Tracheal epithelial cell (primary cell): Measurements from ENCODE around the gene DEUP1. TPM values are rescaled to one million over a fixed set of nuclear protein-coding genes. Genes with fewer than 3 reads are reported as not detected.

Source experiments
- total RNA-seq: library from RNA; depleted of rRNA; stranded (reverse); fragments of >200 nt; gene quantifications from 2 replicates; pipeline ENCODE4 v1.2.1, GENCODE V29; 2014

The DEUP1 gene, protein sequence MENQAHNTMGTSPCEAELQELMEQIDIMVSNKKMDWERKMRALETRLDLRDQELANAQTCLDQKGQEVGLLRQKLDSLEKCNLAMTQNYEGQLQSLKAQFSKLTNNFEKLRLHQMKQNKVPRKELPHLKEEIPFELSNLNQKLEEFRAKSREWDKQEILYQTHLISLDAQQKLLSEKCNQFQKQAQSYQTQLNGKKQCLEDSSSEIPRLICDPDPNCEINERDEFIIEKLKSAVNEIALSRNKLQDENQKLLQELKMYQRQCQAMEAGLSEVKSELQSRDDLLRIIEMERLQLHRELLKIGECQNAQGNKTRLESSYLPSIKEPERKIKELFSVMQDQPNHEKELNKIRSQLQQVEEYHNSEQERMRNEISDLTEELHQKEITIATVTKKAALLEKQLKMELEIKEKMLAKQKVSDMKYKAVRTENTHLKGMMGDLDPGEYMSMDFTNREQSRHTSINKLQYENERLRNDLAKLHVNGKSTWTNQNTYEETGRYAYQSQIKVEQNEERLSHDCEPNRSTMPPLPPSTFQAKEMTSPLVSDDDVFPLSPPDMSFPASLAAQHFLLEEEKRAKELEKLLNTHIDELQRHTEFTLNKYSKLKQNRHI
- not detected in 2 replicates for total RNA-seq

DNA sequence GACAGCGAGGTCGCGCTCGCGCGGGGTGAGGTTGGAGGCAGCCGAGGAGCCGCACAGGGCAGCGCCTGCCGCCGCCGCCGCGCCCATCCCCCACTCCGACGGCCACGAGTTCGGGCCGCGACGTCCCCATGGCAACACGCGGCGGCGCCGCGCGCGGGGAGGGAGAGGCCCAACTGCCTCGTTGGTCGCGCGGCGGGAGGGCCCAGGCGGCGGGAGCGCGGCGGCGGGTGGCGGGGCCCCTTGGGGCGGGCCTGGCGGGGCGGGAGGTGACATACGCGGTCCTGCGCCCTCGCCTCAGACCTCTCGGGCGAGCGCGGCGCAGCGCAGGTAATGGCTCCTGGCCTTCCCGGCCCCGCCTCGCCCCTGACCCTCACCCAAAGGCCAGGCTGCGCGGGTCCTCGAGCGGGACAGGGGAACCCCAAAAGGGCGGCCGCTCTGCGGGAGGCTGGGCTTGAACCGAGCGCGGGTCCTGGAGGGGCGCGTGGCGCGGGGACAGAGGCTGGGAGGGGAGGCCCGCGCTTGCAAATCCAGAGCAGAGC is at the start of gene DEUP1:
TSS of gene DEUP1 (plus strand) at position 297 of the 539 bp plus-strand sequence. CDS start 1,518 bp downstream, outside the sequence.

Other genes starting within 250 kb of the DEUP1 start
- 1.9 and 8.3 TPM in 2 replicates for gene SLC36A4, start 132.8 kb upstream of the DEUP1 start, total RNA-seq
- gene SMCO4, start 212.6 kb downstream of the DEUP1 start, total RNA-seq: 1.9 and 10.9 TPM in 2 replicates